ENCODE results near the gene NMT1.

The NMT1 gene

DNA sequence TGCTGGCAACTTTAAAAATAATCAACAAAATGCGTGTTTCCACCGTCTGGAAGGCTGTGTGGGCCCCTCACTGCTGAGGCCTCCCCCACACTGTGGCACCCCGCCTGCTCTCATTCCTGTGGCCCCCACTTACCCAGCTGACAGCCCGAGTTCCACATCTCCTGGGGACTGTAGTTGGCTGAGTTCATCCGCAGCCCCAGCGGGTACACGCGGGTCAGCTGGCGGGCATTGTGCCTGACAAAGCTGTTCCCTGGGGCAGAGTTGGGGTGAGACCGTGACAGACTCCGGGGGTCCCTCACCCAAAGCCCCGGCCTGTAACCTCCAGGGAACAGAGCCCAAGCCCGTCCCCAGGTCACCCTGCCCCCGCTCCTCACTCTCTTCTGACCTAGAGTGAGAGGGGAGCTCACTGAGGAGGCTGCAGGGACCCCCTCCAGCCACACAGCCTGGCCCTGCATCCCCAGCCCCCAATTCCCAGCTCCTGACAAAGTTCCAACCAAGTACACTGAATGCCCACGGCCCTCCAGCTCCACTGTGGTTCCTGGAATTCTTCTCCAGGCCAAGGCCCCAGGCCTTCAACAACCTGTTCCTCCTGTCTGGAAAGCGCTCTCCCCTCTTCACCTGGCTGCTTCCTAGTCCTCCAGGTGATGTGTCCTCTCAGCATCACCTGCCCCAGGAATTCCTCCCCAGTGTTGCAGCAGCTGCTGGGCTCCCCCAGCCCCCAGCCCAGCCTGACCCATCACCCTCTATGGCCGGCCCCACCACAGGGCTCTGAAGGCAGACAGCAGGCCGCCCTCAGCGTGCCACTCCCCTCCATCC is 53.2 kb downstream of the NMT1 start:
- in situ Hi-C loops (cut with HindIII; ENCODE audit: low pct_ligation_motif_present, low sequenced_read_pairs): no loop called here
- peaks cover 2% of the 10 kb centered on the region for H3K36me3 ChIP-seq (replicated peaks)

DNA sequence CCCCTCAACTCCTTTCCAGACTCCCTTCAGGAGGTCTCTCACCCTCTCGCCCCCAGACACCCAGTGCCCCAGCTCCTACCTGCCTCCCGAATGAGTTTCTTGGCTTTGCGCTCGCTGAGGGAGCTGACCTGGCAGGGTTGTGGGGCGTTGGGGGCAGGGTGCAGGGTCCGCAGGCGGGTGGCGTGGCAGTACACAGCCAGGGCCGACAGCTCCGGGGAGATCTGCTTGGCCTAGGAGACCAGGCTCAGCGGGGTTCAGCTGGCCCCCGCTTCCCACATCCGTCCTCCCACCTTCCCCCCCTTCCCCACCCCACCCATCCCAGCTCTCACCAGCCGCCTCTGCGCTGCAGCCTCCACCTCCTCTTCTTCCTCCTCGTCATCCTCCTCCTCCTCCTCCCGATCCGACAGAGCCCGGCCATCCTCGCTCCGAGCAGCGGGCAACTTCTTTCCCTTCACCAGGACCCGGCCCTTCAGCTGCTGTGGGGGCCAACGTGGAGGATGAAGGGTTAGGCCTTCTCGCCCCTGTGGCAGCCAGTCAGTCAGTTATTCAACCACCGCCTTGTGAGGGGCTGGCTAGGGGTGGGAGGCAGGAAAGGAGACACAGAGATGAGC is 54.0 kb downstream of the NMT1 start:
- Histone ChIP-seq H3K4me3 (ENCODE audit: low read depth, low read length) (no peak overlapping the region), H3K27ac (no peak overlapping the region), H3K27me3 (replicated peaks) (no peaks in the 10 kb centered on the region), H3K36me3 (replicated peaks) (no peaks in the 10 kb centered on the region)
- no peak for DNase-seq
- TF ChIP-seq CTCF (IDR thresholded peaks at IDR 0.05; ENCODE audit: low read depth, low read length, missing control alignments): no peak
- in situ Hi-C loops (cut with HindIII; ENCODE audit: low pct_ligation_motif_present, low sequenced_read_pairs): no loop called here

More for the DNA sequence above, 53.2 kb downstream of the NMT1 start:
- Histone ChIP-seq H3K27me3 (replicated peaks) (no peaks in the 10 kb centered on the region), H3K4me3 (ENCODE audit: low read depth, low read length) (no peak overlapping the region), H3K27ac (no peak overlapping the region)
- TF ChIP-seq CTCF (IDR thresholded peaks at IDR 0.05; ENCODE audit: low read depth, low read length, missing control alignments): no peak
- no peak for DNase-seq

DNA sequence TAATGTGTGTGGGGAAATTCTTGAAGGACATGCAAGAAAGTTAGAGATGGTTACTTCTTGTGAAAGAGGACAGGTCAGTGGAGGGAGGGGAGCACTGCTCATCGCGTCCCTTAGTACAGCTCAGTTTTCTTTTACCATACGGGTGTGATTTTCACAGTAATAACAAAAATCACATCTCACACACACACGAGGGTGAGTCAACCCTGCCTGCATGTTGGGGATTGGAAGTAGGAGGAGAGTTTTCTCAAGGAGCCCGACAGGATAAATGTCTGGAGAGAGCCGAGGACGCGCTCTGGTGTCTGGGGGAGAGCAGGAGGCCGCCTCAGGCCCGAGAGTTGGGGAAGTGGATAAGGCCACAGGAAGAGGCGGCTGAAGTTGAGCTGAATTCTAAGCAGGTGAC is 54.8 kb downstream of the NMT1 start:
- Histone ChIP-seq H3K4me3 (ENCODE audit: low read depth, low read length) (no peak overlapping the region), H3K36me3 (replicated peaks) (no peaks in the 10 kb centered on the region), H3K27me3 (replicated peaks) (no peaks in the 10 kb centered on the region), H3K27ac (no peak overlapping the region)
- DNase-seq: peak; percentile 28
- in situ Hi-C loops (cut with HindIII; ENCODE audit: low pct_ligation_motif_present, low sequenced_read_pairs): no loop called here
- TF ChIP-seq CTCF (IDR thresholded peaks at IDR 0.05; ENCODE audit: low read depth, low read length, missing control alignments): no peak

DNA sequence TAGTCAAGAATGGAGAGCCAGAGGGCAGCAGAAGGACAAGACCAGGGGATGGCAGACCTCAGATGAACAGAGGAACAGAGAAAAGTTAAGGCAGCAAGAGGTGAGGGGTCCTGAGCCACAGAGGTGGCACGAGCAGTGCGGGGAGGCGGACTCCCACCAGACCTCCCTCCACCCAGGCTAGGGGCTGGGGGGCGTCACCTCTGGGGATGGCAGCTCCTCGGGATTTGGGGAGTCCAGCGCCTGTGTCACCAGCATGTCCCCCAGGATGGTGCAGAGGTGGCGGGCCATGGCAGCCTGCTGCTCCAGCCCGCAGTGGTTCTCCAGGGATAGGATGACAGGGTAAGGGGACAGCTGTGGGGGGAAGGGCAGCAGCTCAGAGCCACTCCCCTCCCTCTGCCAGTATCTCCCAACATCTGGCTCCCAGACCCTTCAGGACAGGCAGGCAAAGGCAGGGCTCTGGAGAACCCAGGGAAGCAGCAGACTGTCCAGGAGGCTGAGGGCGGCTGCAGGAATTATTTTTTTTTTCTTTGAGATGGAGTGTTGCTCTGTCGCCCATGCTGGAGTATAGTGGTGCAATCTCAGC is 55.4 kb downstream of the NMT1 start:
- H3K27ac ChIP-seq: no peak overlapping the region
- in situ Hi-C loops (cut with HindIII; ENCODE audit: low pct_ligation_motif_present, low sequenced_read_pairs): no loop called here
- no peaks in the 10 kb centered on the region for H3K36me3 ChIP-seq (replicated peaks)
- DNase-seq: no peak
- no peak for TF ChIP-seq CTCF (IDR thresholded peaks at IDR 0.05; ENCODE audit: low read depth, low read length, missing control alignments)
- H3K27me3 ChIP-seq (replicated peaks): no peaks in the 10 kb centered on the region
- no peak overlapping the region for H3K4me3 ChIP-seq (ENCODE audit: low read depth, low read length)

DNA sequence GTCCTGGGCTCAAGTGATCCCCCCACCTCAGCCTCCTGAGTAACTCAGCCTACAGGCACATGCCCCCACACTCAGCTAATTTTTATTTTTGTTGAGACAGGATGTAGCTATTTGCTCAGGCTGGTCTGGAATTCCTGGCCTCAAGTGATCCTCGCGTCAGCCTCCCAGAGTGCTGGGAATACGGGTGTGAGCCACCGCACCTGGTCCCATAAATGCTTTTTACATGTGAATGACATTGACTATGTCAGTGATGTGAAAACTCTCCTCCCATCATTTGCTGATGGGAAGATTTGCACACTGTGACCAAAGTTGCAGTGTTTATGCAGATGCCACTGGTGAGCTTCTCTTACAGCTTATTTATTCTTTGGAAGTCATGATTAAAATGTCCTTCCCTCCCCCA is 56.2 kb downstream of the NMT1 start:
- no peak for DNase-seq
- in situ Hi-C loops (cut with HindIII; ENCODE audit: low pct_ligation_motif_present, low sequenced_read_pairs): no loop called here
- TF ChIP-seq CTCF (IDR thresholded peaks at IDR 0.05; ENCODE audit: low read depth, low read length, missing control alignments): no peak

More for the DNA sequence above, 56.2 kb downstream of the NMT1 start:
- H3K27ac ChIP-seq: no peak overlapping the region
- H3K27me3 ChIP-seq (replicated peaks): no peaks in the 10 kb centered on the region
- no peaks in the 10 kb centered on the region for H3K36me3 ChIP-seq (replicated peaks)
- no peak overlapping the region for H3K4me3 ChIP-seq (ENCODE audit: low read depth, low read length)

Data from brain microvascular endothelial cell (primary cell).